Fibroblast of mammary gland (primary cell): ENCODE data around the gene SLC6A9.

Experiments used
- DNase-seq: peaks from one replicate; pipeline ENCODE4 v3.0.0-alpha.2; 2010; ENCODE audit warnings: low read depth
- H3K4me3 ChIP-seq: 2 replicates; pipeline ENCODE4 v1.5.1; 2011; ENCODE audit warnings: low read depth, mild to moderate bottlenecking, low read length, moderate library complexity; ENCODE audit not compliant: control insufficient read depth
- CTCF ChIP-seq: conservative IDR thresholded peaks from 2 replicates; pipeline ENCODE4 v1.5.1; 2011; ENCODE audit warnings: low read depth, low read length, inconsistent platforms; ENCODE audit not compliant: control insufficient read depth, insufficient read depth

Gene SLC6A9

GRCh38 chr1:43954036-43954435, 77.2 kb downstream of the SLC6A9 start:
- TF ChIP-seq CTCF: no peak
- no peak for DNase-seq
- H3K4me3 ChIP-seq: no peak overlapping the region

GRCh38 chr1:43953361-43953760, 77.9 kb downstream of the SLC6A9 start:
- H3K4me3 ChIP-seq: no peak overlapping the region
- DNase-seq: no peak
- TF ChIP-seq CTCF: no peak

- H3K4me3 ChIP-seq: no peak overlapping the region
- TF ChIP-seq CTCF: no peak
- no peak for DNase-seq
These were observed 78.4 kb downstream of the SLC6A9 start for GRCh38 chr1:43952731-43953346.

- TF ChIP-seq CTCF: no peak
- peak; percentile 65 for DNase-seq
- no peak overlapping the region for H3K4me3 ChIP-seq
These were observed 80.0 kb downstream of the SLC6A9 start for GRCh38 chr1:43951021-43951985.

- no peak for DNase-seq
- H3K4me3 ChIP-seq: no peak overlapping the region
- no peak for TF ChIP-seq CTCF
These were observed 81.6 kb downstream of the SLC6A9 start for GRCh38 chr1:43949678-43950077.

GRCh38 chr1:43947874-43948437, 83.3 kb downstream of the SLC6A9 start:
- peak overlapping the region; percentile 87 for H3K4me3 ChIP-seq
- no peak for DNase-seq
- no peak for TF ChIP-seq CTCF
